Prostate gland (tissue), 2 donors: Measurements from ENCODE around the gene INPP5A. TPM values are rescaled to one million over a fixed set of nuclear protein-coding genes. Genes with fewer than 3 reads are reported as not detected.
A peak's percentile ranks its signal among the peaks of the same experiment; 100 is the strongest.

Experiments
- DNase-seq: peaks from one replicate; pipeline ENCODE4 v3.0.0-alpha.2; 2019; ENCODE audit warnings: low spot score
- H3K27ac ChIP-seq, 2 donors: fragments of 200-600 bp; sonication (generic); 2 replicates each; pipeline ENCODE4 v1.5.1; 2017 to 2019
- H3K27me3 ChIP-seq: fragments of 200-600 bp; sonication (generic); replicated peaks from 2 replicates; pipeline ENCODE4 v1.5.1; 2019; ENCODE audit not compliant: insufficient read depth
- H3K36me3 ChIP-seq, 2 donors: fragments of 200-600 bp; sonication (generic); 1 replicate in 1 of 2; 2 replicates in 1 of 2; pipeline versions ENCODE4 v1.5.1 to v1.8.1; 2017 to 2019
- H3K4me1 ChIP-seq: fragments of 200-600 bp; sonication (generic); replicated peaks from 2 replicates; pipeline ENCODE4 v1.5.1; 2019
- H3K4me3 ChIP-seq, 2 donors: fragments of 200-600 bp; sonication (generic); 2 replicates each; pipeline ENCODE4 v1.5.1; 2017 to 2019
- H3K9me3 ChIP-seq: fragments of 200-600 bp; sonication (generic); 2 replicates; pipeline ENCODE4 v1.5.1; 2017
- POLR2A ChIP-seq: fragments of 450-650 bp; IDR thresholded peaks from one replicate; pipeline ENCODE4 v1.6.1; 2016; ENCODE audit warnings: antibody characterized with exemption, mild to moderate bottlenecking
- POLR2AphosphoS5 ChIP-seq: sonication (generic); formaldehyde crosslinking; IDR thresholded peaks from one replicate; pipeline ENCODE4 v1.6.1; 2017; ENCODE audit warnings: antibody characterized with exemption
- WGBS: methylation state at CpG from one replicate; pipeline ENCODE4 v1.1.5; 2018; 5-methylcytosine and 5-hydroxymethylcytosine counted together
- intact Hi-C: fragments of 100-400 bp; cut with DNase I; formaldehyde crosslinking; loops from one replicate; pipeline ENCODE4 v1.14.2; 2022
- total RNA-seq, 2 donors: library from RNA; depleted of rRNA; stranded (reverse); fragments of >200 nt; gene quantifications; one replicate each; pipeline ENCODE4 v1.1.0, GENCODE V29; 2016
- TF ChIP-seq, protein P1 (sequence below), 4 experiments: fragments of 200-600 bp in 2 of 4; fragments of 450-650 bp in 2 of 4; sonication (generic) in 2 of 4; IDR thresholded peaks; 1 replicate in 3 of 4; 2 replicates in 1 of 4; pipeline ENCODE4 v1.5.1; 2016 to 2019; ENCODE audit warnings: antibody characterized with exemption in 4 of 4, mild to moderate bottlenecking in 2 of 4, moderate library complexity in 2 of 4

INPP5A gene
- total RNA-seq, 2 donors from 2014 or later, result 49.5 to 83.3 TPM

DNA sequence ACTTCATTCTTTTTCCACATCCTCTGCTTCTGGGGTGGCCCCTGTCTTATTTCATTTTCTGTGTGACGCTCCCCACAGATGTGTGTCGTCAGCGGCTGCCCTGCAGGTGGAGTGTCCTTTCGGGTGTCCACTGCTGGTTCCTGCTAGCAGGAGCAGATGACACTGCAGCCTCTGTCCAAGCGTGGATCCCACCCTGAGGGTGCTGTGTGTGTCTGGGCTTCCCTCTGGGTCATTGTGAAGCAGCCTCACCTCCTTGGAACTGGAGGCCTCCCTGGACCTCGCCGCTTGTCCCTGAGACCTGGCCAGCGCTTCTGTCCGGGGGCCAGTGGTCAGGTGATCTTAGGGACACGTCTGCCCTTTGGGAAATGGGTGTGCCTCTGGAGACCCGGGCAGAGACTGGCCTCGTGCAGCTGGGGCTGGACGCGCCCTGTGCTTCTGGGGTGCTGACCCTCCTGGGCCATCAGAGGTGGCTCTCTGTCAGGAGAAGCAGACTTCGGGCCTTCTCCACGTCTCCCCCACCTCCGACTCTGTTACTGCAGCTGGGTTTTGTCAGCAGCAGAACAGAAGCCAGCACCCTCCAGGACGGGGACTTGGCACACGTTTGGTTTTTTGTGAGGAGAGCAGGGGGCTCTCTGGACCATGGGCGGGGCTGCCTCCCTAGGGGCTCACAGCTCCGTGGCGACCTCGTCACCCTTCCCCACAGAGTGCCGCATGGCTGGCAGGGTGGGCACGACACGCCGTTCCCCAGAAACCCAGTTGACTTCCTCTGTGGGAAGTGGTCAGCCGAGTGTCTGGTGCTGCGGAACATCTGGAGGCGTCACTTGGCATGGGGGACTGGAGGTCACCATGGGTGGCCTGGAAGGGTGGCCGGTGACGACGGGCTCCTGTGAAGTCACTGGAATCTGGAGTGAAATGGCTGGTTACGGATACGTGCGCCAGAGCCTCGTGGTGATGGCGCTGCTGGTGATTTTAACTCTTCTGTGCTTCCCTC lies 48.4 kb downstream of the INPP5A start:
- WGBS, result 66% methylated on average over 36 of the region's 38 CpGs

DNA sequence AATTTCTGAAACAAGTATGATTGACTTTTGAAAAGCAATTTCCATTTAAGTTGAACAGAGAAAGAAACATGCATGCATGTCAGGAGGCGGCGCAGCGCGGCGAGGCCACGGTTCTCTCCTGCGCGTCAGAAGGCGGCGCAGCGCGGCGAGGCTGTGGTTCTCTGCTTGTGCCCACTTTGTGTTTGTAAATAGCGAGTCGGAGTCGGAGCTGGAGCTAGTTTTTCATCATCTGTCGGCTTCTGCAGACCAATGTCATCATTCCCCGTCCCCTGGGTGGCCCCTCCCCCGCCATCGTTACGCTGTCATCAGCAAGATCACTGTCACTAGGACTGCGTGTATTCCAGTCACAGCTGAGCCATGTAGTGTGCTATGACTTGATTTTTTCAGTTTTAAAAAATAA lies 49.2 kb downstream of the INPP5A start:
- no peak overlapping the region for H3K27ac ChIP-seq
- intact Hi-C loops, result loop anchor here (5.0 kb wide), 1 partner anchor 46 kb away; no protein-coding TSS in a partner anchor

More for the DNA sequence above, 48.4 kb downstream of the INPP5A start:
- H3K27me3 ChIP-seq, result no peaks in the 10 kb centered on the region
- H3K4me1 ChIP-seq, result peaks cover 14% of the 10 kb centered on the region
- no peak overlapping the region for H3K4me3 ChIP-seq
- intact Hi-C loops, result loop anchor here (5.0 kb wide), 1 partner anchor 46 kb away; no protein-coding TSS in a partner anchor
- H3K9me3 ChIP-seq, result no peaks in the 10 kb centered on the region
- no peaks in the 10 kb centered on the region for H3K36me3 ChIP-seq
- H3K27ac ChIP-seq, result no peak overlapping the region
- TF ChIP-seq POLR2A (no peak), POLR2AphosphoS5 (no peak)
- TF ChIP-seq, protein P1, sequence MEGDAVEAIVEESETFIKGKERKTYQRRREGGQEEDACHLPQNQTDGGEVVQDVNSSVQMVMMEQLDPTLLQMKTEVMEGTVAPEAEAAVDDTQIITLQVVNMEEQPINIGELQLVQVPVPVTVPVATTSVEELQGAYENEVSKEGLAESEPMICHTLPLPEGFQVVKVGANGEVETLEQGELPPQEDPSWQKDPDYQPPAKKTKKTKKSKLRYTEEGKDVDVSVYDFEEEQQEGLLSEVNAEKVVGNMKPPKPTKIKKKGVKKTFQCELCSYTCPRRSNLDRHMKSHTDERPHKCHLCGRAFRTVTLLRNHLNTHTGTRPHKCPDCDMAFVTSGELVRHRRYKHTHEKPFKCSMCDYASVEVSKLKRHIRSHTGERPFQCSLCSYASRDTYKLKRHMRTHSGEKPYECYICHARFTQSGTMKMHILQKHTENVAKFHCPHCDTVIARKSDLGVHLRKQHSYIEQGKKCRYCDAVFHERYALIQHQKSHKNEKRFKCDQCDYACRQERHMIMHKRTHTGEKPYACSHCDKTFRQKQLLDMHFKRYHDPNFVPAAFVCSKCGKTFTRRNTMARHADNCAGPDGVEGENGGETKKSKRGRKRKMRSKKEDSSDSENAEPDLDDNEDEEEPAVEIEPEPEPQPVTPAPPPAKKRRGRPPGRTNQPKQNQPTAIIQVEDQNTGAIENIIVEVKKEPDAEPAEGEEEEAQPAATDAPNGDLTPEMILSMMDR (IDR thresholded peaks at IDR 0.05), result no peak
- no peak for DNase-seq

DNA sequence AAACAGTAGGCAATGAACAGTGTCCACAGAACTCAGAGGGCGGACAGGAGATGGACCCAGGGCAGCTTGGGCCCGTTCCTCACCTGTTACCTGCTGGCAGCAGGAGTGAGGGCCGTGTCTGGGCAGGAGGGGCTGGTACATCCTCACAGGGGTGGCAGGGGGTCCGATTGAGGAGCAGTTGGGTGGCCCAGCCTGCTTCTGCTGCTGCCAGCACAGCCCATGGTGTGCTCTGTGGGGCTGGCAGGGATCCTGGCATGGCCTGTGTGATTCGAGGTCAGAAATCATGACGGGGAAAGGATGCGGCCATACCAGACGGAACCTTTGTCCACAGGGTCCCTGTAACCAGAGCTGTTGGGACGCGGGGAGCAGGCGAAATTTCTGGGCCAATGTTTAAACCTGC lies 49.6 kb downstream of the INPP5A start:
- no peak overlapping the region for H3K4me3 ChIP-seq
- intact Hi-C loops, result loop anchor here (5.0 kb wide), 1 partner anchor 45 kb away; no protein-coding TSS in a partner anchor
- peaks cover 21% of the 10 kb centered on the region for H3K4me1 ChIP-seq
- 73% methylated on average over 11 of the region's 11 CpGs for WGBS
- no peaks in the 10 kb centered on the region for H3K9me3 ChIP-seq
- TF ChIP-seq, protein P1 (IDR thresholded peaks at IDR 0.05), result no peak
- no peak for TF ChIP-seq POLR2A
- no peak for TF ChIP-seq POLR2AphosphoS5
- no peak overlapping the region for H3K27ac ChIP-seq
- H3K27me3 ChIP-seq, result no peaks in the 10 kb centered on the region
- no peaks in the 10 kb centered on the region for H3K36me3 ChIP-seq
- no peak for DNase-seq

More for the DNA sequence above, 49.2 kb downstream of the INPP5A start:
- no peaks in the 10 kb centered on the region for H3K36me3 ChIP-seq
- no peak for DNase-seq
- peaks cover 21% of the 10 kb centered on the region for H3K4me1 ChIP-seq
- H3K9me3 ChIP-seq, result no peaks in the 10 kb centered on the region
- no peak overlapping the region for H3K4me3 ChIP-seq
- TF ChIP-seq, protein P1 (IDR thresholded peaks at IDR 0.05), result no peak
- TF ChIP-seq POLR2A (no peak), POLR2AphosphoS5 (no peak)
- WGBS, result 97% methylated on average over 22 of the region's 22 CpGs
- no peaks in the 10 kb centered on the region for H3K27me3 ChIP-seq

DNA sequence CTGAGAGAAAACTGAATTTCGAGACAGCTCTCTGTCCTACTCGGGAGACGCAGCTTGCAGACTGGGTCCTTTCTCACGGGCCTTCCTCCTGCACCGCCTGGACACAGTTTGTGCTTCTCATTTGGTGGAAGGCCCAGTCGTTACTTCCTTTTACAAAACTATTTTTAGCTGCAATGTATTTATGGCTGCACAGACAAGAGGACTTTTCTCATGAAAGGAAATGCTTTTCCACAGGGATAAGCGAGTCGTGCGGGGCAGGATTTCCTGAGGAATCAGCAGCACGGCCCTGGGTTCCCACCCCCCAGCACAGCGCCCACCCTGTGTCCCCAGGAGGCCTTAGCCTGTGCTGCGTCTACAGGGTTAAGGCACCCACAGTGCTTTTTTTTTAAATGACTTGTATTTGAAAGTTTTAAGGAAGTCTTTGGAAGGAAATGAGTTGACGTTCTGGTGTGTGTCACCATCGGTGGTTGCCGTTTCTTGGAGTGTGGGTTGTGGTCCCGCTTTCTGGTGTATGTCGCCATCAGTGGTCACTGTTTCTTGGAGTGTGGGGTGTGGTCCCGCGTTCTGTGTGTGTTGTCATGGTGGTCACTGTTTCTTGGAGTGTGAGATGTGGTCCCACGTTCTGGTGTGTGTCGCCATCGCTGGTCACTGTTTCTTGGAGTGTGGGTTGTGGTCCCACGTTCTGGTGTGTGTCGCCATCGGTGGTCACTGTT lies 50.9 kb downstream of the INPP5A start:
- no peak overlapping the region for H3K4me3 ChIP-seq
- WGBS, result 62% methylated on average over 25 of the region's 25 CpGs

More for the DNA sequence above, 50.9 kb downstream of the INPP5A start:
- peak; percentile 53 for TF ChIP-seq POLR2AphosphoS5
- TF ChIP-seq, protein P1 (IDR thresholded peaks at IDR 0.05), result no peak
- intact Hi-C loops, result loop anchor here (5.0 kb wide), 1 partner anchor 44 kb away; no protein-coding TSS in a partner anchor
- H3K27me3 ChIP-seq, result no peaks in the 10 kb centered on the region
- H3K36me3 ChIP-seq, result no peaks in the 10 kb centered on the region
- DNase-seq, result no peak
- H3K27ac ChIP-seq, result peak overlapping the region; percentile 46 to 84
- no peaks in the 10 kb centered on the region for H3K9me3 ChIP-seq
- peaks cover 21% of the 10 kb centered on the region for H3K4me1 ChIP-seq
